GM19025 (cell line): ENCODE data around the gene STK36.

Experiments used
- ATAC-seq: cut with Tn5 transposase; IDR thresholded peaks from one replicate; pipeline ENCODE4 v1.9.1; 2021; ENCODE audit warnings: mild to moderate bottlenecking, low read depth, moderate library complexity; ENCODE audit not compliant: unreplicated experiment

STK36 gene

DNA sequence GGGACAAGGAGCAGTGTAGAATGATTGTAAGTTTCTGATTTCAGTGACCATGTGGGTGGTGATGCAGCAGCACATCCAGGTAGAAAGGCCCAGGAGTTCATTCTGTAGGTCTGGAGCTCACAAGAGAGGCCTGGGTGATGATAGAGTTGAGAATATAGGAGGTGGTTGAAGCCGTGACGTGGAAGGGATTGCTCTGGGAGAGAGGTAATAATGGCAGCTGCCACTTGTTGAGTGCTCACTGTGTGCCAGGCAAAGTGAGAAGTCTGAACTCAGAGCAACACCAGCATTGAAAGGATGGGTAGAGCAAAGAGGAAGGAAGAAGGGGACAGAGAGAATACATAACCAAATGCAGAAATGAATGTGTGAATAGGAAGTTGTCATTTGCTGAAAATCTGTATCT lies 42.0 kb downstream of the STK36 start:
- no peak for ATAC-seq

DNA sequence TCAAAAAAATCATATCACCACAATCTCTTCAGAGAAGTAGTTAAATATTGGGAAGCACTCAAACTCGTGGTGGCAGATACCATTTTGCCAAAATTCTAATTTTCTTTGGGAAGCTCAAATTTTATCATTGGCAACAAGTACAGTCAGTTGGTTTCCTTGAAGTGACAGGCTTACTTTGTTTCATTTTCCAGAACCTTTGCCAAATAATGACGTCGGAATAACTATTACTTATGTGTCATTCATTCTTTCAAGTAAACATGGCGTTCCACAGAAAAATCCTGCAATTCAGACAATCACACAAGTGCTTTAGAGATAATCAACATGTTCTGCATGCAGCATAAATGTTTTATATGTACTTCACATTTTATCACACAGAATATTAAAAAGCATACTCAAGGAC lies 44.2 kb downstream of the STK36 start:
- ATAC-seq = no peak

GRCh38 chr2:218717262-218717661 lies 45.4 kb downstream of the STK36 start:
- ATAC-seq = no peak

- no peak for ATAC-seq
These were observed 46.2 kb downstream of the STK36 start for GRCh38 chr2:218718058-218718457.

GRCh38 chr2:218719457-218719856 lies 47.6 kb downstream of the STK36 start:
- ATAC-seq = no peak

DNA sequence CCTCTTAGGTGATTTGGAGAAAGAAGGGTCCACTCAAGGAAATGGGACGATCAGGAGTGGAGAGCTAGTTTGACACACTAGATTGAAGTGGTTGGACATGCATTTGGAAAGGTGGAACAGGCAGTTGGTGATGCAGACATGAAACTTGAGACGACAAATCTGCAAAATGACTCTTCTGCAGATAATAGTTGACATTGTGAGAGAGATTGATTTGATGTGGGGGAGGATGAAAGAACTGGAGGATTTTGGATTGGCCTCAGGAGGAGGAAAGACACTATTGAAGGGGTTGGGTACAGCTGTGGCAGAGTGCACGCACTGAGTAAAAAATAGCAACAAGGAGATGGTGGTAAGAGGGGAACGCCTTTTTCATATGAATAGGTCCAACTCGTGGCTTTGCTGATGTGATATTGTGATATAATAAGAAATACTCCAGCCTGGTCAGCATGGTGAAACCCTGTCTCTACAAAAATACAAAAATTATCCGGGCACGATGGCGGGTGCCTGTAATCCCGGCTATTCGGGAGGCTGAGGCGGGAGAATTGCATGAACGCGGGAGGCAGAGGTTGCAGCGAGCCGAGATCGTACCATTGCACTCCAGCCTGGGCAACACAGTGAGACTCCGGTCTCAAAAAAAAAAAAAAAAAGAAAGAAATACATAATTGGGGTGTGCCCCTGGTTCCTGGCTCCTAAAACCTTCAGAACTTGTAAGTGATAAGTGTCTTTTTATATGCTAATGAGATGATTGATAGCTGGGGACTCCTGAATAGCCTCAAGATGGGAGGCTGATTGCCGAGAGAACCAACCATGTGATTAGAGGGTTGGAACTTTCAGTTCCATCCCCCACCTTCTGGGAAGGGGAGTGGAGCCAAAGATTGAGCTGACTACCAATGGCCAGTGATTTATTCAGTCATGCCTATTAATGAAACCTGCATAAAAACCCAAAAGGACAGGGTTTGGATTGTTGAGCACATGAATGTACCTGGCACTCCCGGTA lies 48.5 kb downstream of the STK36 start:
- no peak for ATAC-seq

DNA sequence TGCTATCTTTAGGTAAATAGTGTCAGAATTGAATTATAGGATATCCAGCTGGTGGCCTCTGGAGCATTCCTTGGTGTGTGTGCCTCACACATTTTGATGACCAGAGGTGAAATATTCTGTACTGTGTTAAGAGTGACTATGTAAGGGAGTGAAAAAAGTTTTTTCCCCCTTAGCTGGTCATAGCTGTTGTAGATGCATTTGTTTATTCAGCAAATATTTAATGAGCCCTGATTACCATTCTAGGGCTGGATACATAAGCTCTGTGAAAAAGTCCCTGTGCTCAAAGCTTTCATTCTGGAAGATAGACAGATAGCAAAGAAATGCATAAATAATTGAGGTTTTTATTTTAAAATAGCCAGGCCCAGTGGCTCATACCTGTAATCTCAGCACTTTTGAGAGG lies 49.6 kb downstream of the STK36 start:
- no peak for ATAC-seq

DNA sequence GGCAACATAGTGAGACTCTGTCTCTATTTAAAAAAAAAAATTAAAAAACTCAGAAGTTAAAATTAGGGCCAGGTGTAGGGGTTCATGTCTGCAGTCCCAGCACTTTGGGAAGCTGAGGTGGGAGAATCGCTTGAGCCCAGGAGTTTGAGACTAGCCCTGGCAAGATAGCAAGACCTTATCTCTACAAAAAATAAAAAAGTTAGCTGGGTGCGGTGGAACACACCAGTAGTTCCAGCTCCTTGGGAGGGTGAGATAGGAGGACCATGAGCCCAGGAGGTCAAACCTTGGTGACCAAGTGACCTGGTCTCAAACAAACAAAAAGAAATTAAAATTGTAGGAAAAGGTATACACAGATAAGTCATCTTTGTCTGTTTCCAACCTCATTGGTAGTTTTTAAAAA lies 50.0 kb downstream of the STK36 start:
- no peak for ATAC-seq

DNA sequence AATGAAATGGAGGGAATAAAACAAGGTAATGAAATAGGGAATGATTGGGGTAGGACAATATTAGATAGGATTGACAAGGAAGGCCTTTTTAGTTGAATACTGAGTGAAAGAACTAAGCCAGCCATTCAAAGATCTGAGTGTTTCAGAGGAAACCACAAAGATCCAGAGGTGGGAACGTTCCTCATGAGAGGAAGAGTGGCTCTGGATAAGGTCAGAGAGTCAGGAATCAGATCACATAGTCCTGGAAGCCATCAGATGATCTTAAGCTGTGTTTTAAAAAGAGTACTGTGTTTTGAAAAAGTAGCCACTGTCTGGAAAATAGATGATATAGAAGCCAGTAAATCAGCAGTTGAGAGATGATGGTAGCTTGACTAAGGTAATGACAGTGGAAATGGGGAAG lies 50.5 kb downstream of the STK36 start:
- ATAC-seq = no peak

GRCh38 chr2:218722876-218723785 lies 51.2 kb downstream of the STK36 start:
- no peak for ATAC-seq

DNA sequence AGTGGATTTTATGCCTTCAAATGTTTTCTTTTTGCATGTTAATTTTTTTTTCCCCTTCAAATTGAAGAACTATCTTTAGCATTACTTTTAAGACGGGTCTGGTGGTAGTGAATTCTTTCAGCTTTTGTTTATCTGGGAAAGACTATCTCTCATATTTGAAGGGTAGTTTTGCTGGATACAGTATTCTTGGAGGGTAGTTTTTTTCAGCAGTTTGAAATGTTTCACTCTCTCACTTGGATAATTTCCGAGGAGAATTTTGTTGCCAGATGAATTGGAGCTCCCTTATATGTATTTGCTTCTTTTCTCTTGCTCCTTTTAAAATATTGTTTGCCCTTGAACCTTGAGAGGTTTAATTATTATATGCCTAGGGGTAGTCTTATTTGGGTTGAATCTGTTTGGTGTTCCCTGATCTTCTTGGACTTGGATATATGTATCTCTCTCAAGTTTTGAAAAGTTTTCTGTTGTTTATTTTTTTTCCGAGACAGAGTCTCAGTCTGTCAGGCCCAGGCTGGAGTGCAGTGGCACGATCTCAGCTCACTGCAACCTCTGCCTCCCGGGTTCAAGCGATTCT lies 54.2 kb downstream of the STK36 start:
- no peak for ATAC-seq

DNA sequence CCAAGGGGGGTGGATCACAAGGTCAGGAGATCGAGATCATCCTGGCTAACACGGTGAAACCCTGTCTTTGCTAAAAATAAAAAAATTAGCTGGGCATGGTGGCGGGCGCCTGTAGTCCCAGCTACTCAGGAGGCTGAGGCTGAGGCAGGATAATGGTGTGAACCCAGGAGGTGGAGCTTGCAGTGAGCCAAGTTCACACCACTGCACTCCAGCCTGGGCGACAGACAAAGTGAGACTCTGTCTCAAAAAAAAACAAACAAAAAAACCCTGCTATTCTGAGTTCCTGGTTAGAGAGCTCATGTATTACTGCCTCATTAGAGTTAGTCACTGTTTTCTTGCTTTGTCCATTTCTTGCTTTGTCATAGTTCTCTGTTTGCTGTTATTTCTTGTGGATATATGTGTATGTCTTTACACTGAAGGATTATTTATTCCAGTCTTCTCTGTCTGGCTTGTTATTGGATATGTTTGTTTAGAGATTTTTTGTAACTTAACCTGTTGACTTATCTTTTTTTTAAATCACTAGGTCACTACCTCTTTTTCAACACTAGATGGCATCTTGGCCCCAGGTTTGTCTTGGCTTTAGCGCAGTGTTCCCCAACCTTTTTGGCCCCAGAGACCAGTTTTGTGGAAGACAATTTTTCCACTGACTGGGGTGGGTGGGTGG lies 55.7 kb downstream of the STK36 start:
- no peak for ATAC-seq

DNA sequence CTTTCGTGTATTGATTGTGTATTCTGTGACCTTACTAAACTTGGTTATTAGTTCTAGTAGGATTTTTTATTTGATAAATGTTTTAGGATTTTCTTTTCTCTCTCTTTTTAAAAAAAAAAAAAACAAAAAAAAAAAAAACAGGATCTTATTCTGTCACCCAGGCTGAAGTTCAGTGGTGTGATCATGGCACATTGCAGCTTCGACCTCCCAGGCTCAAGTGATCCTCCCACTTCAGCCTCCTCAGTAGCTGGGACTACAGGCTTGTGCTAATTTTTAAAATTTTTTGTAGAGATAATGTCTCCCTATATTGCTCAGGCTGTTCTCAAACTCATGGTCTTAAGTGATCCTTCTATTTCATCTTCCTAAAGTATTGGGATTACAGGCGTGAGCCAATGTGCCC lies 57.8 kb downstream of the STK36 start:
- no peak for ATAC-seq

- ATAC-seq = no peak
These were observed 60.3 kb downstream of the STK36 start for GRCh38 chr2:218732052-218732760.

- ATAC-seq = no peak
These were observed 60.9 kb downstream of the STK36 start for GRCh38 chr2:218732761-218733158.

DNA sequence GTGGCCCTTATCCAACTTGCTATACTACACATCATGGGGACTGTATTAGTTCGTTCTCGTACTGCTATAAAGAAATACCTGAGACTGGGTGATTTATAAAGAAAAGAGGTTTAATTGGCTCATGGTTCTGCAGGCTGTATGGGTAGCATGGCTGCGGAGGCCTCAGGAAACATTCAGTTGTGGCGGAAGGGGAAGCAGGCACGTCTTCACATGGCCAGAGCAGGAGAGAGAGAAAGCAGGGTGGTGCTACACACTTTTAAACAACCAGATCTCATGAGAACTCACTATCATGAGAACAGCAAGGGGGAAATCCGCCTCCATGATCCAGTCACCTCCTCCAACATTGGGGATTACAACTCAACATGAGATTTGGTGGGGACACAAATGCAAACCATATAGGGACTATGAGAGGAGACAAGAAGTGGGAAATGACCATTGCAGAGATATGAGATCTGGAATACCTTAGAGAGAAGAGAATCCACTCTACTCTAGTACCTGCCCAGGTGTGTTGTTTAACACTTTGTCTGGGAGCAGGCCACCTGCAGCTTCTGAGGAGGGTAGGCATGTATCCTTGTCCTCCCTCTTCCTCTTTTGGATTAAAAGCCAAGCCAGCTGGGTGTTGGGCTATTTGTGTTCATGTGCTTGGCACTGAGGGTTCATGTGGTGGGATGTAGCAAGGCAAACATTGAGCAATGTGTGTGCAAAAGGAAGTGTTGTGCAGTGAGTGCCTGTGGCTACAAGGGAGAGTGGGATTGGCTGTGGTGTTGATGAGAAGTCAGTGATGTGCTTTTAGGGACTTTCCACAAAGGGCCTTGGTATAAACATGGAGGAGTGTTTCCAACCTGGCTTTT lies 61.5 kb downstream of the STK36 start:
- ATAC-seq = no peak

DNA sequence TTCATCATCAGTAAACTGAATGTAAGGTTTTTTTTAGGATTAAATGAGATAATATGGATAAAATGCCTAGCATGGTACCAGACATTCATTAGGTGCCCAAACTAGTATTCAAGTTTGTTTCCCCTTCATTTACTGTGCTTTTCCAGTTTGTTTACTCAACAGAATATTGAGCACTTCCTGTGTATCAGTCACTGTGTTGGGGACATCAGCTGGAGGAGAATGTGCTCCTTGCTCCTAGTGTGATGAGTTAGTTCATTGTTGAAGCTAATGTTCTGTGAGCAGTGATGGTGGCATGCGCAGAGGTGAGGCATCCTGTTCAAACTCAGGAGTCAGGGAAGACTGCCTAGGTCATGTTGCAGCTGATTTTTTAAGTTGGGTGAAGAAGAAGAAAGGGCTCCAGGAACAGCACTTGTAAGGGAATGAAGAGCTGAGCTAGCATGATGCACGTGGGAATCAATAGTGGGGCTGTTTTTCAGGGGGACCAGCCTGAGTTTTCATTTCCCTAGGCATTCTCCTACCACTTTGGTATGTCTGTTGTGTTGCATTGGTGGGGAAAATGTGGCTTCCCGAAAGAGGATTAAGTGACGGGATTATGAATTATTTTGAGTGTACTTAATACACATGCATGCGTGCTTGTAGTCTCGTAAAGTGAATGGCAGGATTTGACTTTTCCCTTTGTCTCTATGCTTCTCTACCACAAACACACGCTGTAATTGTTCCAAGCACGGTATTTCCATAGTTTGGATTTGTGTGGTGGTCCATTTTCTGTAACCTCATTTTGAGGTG lies 62.5 kb downstream of the STK36 start:
- ATAC-seq = no peak

- no peak for ATAC-seq
These were observed 64.6 kb downstream of the STK36 start for GRCh38 chr2:218736531-218736930.
